ENCODE results near the gene RAMP3. TPM values are rescaled to one million over a fixed set of nuclear protein-coding genes. Genes with fewer than 3 reads are reported as not detected.

The RAMP3 gene
- total and polyA plus RNA-seq, 9 donors = 2.5 to 7.2 (median 3.8) TPM

GRCh38 chr7:45118889-45119331 is 38.7 kb upstream of the RAMP3 start:
- Histone ChIP-seq H3K4me1 (ENCODE audit: control insufficient read depth, insufficient read depth, low read length) (no peaks in the 10 kb centered on the region), H3K27ac (ENCODE audit: low read length) (no peak overlapping the region), H3K36me3 (ENCODE audit: control insufficient read depth, insufficient read depth, low read length) (no peaks in the 10 kb centered on the region), H3K27me3 (ENCODE audit: control insufficient read depth, insufficient read depth, low read length) (peaks cover 7% of the 10 kb centered on the region), H3K9me3 (replicated peaks; ENCODE audit: control insufficient read depth, low read depth, low read length) (no peaks in the 10 kb centered on the region), H3K4me3 (ENCODE audit: low read length) (no peak overlapping the region)
- no peak for DNase-seq
- no CpG with 5 or more reads among the region's 3 CpGs for WGBS (ENCODE audit: insufficient coverage)

- WGBS (ENCODE audit: insufficient coverage) = no CpG with 5 or more reads among the region's 3 CpGs
- Histone ChIP-seq H3K4me1 (ENCODE audit: control insufficient read depth, insufficient read depth, low read length) (no peaks in the 10 kb centered on the region), H3K27me3 (ENCODE audit: control insufficient read depth, insufficient read depth, low read length) (peaks cover 7% of the 10 kb centered on the region), H3K4me3 (ENCODE audit: low read length) (no peak overlapping the region), H3K9me3 (replicated peaks; ENCODE audit: control insufficient read depth, low read depth, low read length) (no peaks in the 10 kb centered on the region), H3K27ac (ENCODE audit: low read length) (no peak overlapping the region), H3K36me3 (ENCODE audit: control insufficient read depth, insufficient read depth, low read length) (no peaks in the 10 kb centered on the region)
- no peak for DNase-seq
Observed at GRCh38 chr7:45119550-45119949, 38.0 kb upstream of the RAMP3 start.

GRCh38 chr7:45122975-45123860 is 34.4 kb upstream of the RAMP3 start:
- Histone ChIP-seq H3K4me1 (ENCODE audit: control insufficient read depth, insufficient read depth, low read length) (peaks cover 4% of the 10 kb centered on the region), H3K27me3 (ENCODE audit: control insufficient read depth, insufficient read depth, low read length) (no peaks in the 10 kb centered on the region), H3K9me3 (replicated peaks; ENCODE audit: control insufficient read depth, low read depth, low read length) (no peaks in the 10 kb centered on the region), H3K4me3 (ENCODE audit: low read length) (no peak overlapping the region), H3K36me3 (ENCODE audit: control insufficient read depth, insufficient read depth, low read length) (no peaks in the 10 kb centered on the region), H3K27ac (ENCODE audit: low read length) (no peak overlapping the region)
- no peak for DNase-seq
- WGBS (ENCODE audit: insufficient coverage) = 55% methylated on average over 10 of the region's 16 CpGs

GRCh38 chr7:45123913-45124710 is 33.5 kb upstream of the RAMP3 start:
- H3K9me3 ChIP-seq (replicated peaks; ENCODE audit: control insufficient read depth, low read depth, low read length) = no peaks in the 10 kb centered on the region

GRCh38 chr7:45125193-45125904 is 32.2 kb upstream of the RAMP3 start:
- no peak overlapping the region for H3K4me3 ChIP-seq (ENCODE audit: low read length)
- no peak for DNase-seq
- no peaks in the 10 kb centered on the region for H3K9me3 ChIP-seq (replicated peaks; ENCODE audit: control insufficient read depth, low read depth, low read length)
- H3K36me3 ChIP-seq (ENCODE audit: control insufficient read depth, insufficient read depth, low read length) = no peaks in the 10 kb centered on the region
- H3K27me3 ChIP-seq (ENCODE audit: control insufficient read depth, insufficient read depth, low read length) = no peaks in the 10 kb centered on the region
- peaks cover 4% of the 10 kb centered on the region for H3K4me1 ChIP-seq (ENCODE audit: control insufficient read depth, insufficient read depth, low read length)
- WGBS (ENCODE audit: insufficient coverage) = 87% methylated on average over 8 of the region's 11 CpGs
- no peak overlapping the region for H3K27ac ChIP-seq (ENCODE audit: low read length)

More at GRCh38 chr7:45123913-45124710, 33.5 kb upstream of the RAMP3 start:
- no peak for DNase-seq
- no peaks in the 10 kb centered on the region for H3K27me3 ChIP-seq (ENCODE audit: control insufficient read depth, insufficient read depth, low read length)
- H3K27ac ChIP-seq (ENCODE audit: low read length) = no peak overlapping the region
- WGBS (ENCODE audit: insufficient coverage) = 56% methylated on average over 9 of the region's 12 CpGs
- peaks cover 4% of the 10 kb centered on the region for H3K4me1 ChIP-seq (ENCODE audit: control insufficient read depth, insufficient read depth, low read length)
- no peaks in the 10 kb centered on the region for H3K36me3 ChIP-seq (ENCODE audit: control insufficient read depth, insufficient read depth, low read length)
- no peak overlapping the region for H3K4me3 ChIP-seq (ENCODE audit: low read length)

GRCh38 chr7:45126201-45126600 is 31.4 kb upstream of the RAMP3 start:
- peaks cover 4% of the 10 kb centered on the region for H3K4me1 ChIP-seq (ENCODE audit: control insufficient read depth, insufficient read depth, low read length)
- no peak overlapping the region for H3K27ac ChIP-seq (ENCODE audit: low read length)
- H3K36me3 ChIP-seq (ENCODE audit: control insufficient read depth, insufficient read depth, low read length) = no peaks in the 10 kb centered on the region
- H3K9me3 ChIP-seq (replicated peaks; ENCODE audit: control insufficient read depth, low read depth, low read length) = no peaks in the 10 kb centered on the region
- WGBS (ENCODE audit: insufficient coverage) = 55% methylated on average over 4 of the region's 6 CpGs
- H3K27me3 ChIP-seq (ENCODE audit: control insufficient read depth, insufficient read depth, low read length) = no peaks in the 10 kb centered on the region
- no peak overlapping the region for H3K4me3 ChIP-seq (ENCODE audit: low read length)
- DNase-seq = no peak

GRCh38 chr7:45126920-45127319 is 30.7 kb upstream of the RAMP3 start:
- H3K27me3 ChIP-seq (ENCODE audit: control insufficient read depth, insufficient read depth, low read length) = no peaks in the 10 kb centered on the region
- no peak overlapping the region for H3K4me3 ChIP-seq (ENCODE audit: low read length)
- WGBS (ENCODE audit: insufficient coverage) = 74% methylated on average over 5 of the region's 6 CpGs
- H3K9me3 ChIP-seq (replicated peaks; ENCODE audit: control insufficient read depth, low read depth, low read length) = no peaks in the 10 kb centered on the region
- H3K4me1 ChIP-seq (ENCODE audit: control insufficient read depth, insufficient read depth, low read length) = peaks cover 4% of the 10 kb centered on the region
- no peak for DNase-seq
- no peak overlapping the region for H3K27ac ChIP-seq (ENCODE audit: low read length)
- H3K36me3 ChIP-seq (ENCODE audit: control insufficient read depth, insufficient read depth, low read length) = no peaks in the 10 kb centered on the region

- no peak for DNase-seq
- WGBS (ENCODE audit: insufficient coverage) = 59% methylated on average over 15 of the region's 15 CpGs
- Histone ChIP-seq H3K9me3 (replicated peaks; ENCODE audit: control insufficient read depth, low read depth, low read length) (no peaks in the 10 kb centered on the region), H3K4me1 (ENCODE audit: control insufficient read depth, insufficient read depth, low read length) (peaks cover 4% of the 10 kb centered on the region), H3K27ac (ENCODE audit: low read length) (no peak overlapping the region), H3K27me3 (ENCODE audit: control insufficient read depth, insufficient read depth, low read length) (no peaks in the 10 kb centered on the region), H3K36me3 (ENCODE audit: control insufficient read depth, insufficient read depth, low read length) (no peaks in the 10 kb centered on the region), H3K4me3 (ENCODE audit: low read length) (no peak overlapping the region)
Observed at GRCh38 chr7:45129181-45129800, 28.3 kb upstream of the RAMP3 start.

GRCh38 chr7:45129906-45130305 is 27.7 kb upstream of the RAMP3 start:
- WGBS (ENCODE audit: insufficient coverage) = 51% methylated on average over 11 of the region's 12 CpGs
- Histone ChIP-seq H3K36me3 (ENCODE audit: control insufficient read depth, insufficient read depth, low read length) (no peaks in the 10 kb centered on the region), H3K4me1 (ENCODE audit: control insufficient read depth, insufficient read depth, low read length) (peaks cover 4% of the 10 kb centered on the region), H3K27me3 (ENCODE audit: control insufficient read depth, insufficient read depth, low read length) (no peaks in the 10 kb centered on the region), H3K9me3 (replicated peaks; ENCODE audit: control insufficient read depth, low read depth, low read length) (no peaks in the 10 kb centered on the region), H3K27ac (ENCODE audit: low read length) (no peak overlapping the region), H3K4me3 (ENCODE audit: low read length) (no peak overlapping the region)
- DNase-seq = no peak

All from muscle of leg (tissue), 11 donors.